Smooth muscle cell (in vitro differentiated cells): ENCODE measurements around the gene VPS33A. TPM values are rescaled to one million over a fixed set of nuclear protein-coding genes. Genes with fewer than 3 reads are reported as not detected.

Source experiments
- DNase-seq: peaks from one replicate; lab custom pipeline; 2025; ENCODE audit not compliant: unreplicated experiment; lab: John Stamatoyannopoulos, UW
- H2AFZ ChIP-seq: fragments of 200-600 bp; sonication (generic); 2 replicates; pipeline ENCODE4 v1.6.0; 2016; ENCODE audit warnings: antibody characterized with exemption, low read depth, mild to moderate bottlenecking
- H3F3A ChIP-seq: fragments of 200-600 bp; sonication (generic); 2 replicates; pipeline ENCODE4 v1.6.0; 2017; ENCODE audit warnings: antibody characterized with exemption, low read depth
- H3K27ac ChIP-seq: fragments of 200-600 bp; sonication (generic); 2 replicates; pipeline ENCODE4 v1.5.1; 2016; ENCODE audit warnings: low read depth, mild to moderate bottlenecking
- H3K27me3 ChIP-seq: fragments of 200-600 bp; sonication (generic); 2 replicates; pipeline ENCODE4 v1.6.1; 2016; ENCODE audit warnings: low read depth, mild to moderate bottlenecking
- H3K36me3 ChIP-seq: fragments of 200-600 bp; sonication (generic); 2 replicates; pipeline ENCODE4 v1.5.1; 2016; ENCODE audit warnings: low read depth
- H3K4me1 ChIP-seq: fragments of 200-600 bp; sonication (generic); 2 replicates; pipeline ENCODE4 v1.5.1; 2016; ENCODE audit warnings: low read depth
- H3K4me2 ChIP-seq: fragments of 200-600 bp; sonication (generic); 2 replicates; pipeline ENCODE4 v1.6.0; 2016; ENCODE audit warnings: mild to moderate bottlenecking
- H3K4me3 ChIP-seq: fragments of 200-600 bp; sonication (generic); 2 replicates; pipeline ENCODE4 v1.5.1; 2016; ENCODE audit warnings: mild to moderate bottlenecking
- H3K79me2 ChIP-seq: fragments of 200-600 bp; sonication (generic); 2 replicates; pipeline ENCODE4 v1.6.0; 2016; ENCODE audit warnings: low read depth, mild to moderate bottlenecking
- H3K9ac ChIP-seq: fragments of 200-600 bp; sonication (generic); 2 replicates; pipeline ENCODE4 v1.6.0; 2016; ENCODE audit warnings: low read depth
- H3K9me3 ChIP-seq: fragments of 200-600 bp; sonication (generic); replicated peaks from 2 replicates; pipeline ENCODE4 v1.5.1; 2016; ENCODE audit warnings: low read depth
- H4K20me1 ChIP-seq: fragments of 200-600 bp; sonication (generic); 2 replicates; pipeline ENCODE4 v1.6.0; 2016; ENCODE audit warnings: low read depth
- CTCF ChIP-seq: fragments of 200-600 bp; sonication (generic); IDR thresholded peaks from 2 replicates; pipeline ENCODE4 v1.5.1; 2017; ENCODE audit warnings: borderline replicate concordance, mild to moderate bottlenecking, antibody characterized with exemption; ENCODE audit not compliant: insufficient read depth, poor library complexity, severe bottlenecking
- WGBS: methylation state at CpG from one replicate; pipeline ENCODE4 v1.1.7; 2016; ENCODE audit warnings: low lambda C conversion rate; 5-methylcytosine and 5-hydroxymethylcytosine counted together
- polyA plus RNA-seq: library from polyadenylated mRNA; unstranded; fragments of >200 nt; fragmentation: Nextera tagmentation; extraction: Ambion mirVana; gene quantifications from 2 replicates; pipeline ENCODE4 v1.2.1, GENCODE V29; 2016
- total RNA-seq: library from RNA; depleted of rRNA; stranded (reverse); fragments of >200 nt; gene quantifications from 2 replicates; pipeline ENCODE4 v1.2.3, GENCODE V29; 2014

Gene VPS33A
- total and polyA plus RNA-seq, 2 experiments from 2014 or later: 16.9 to 23.5 TPM

GRCh38 chr12:122293081-122293480, 26.8 kb upstream of the VPS33A start:
- Histone ChIP-seq H3K36me3 (peaks cover 4% of the 10 kb centered on the region), H2AFZ (no peak overlapping the region), H3K4me1 (no peaks in the 10 kb centered on the region), H4K20me1 (no peaks in the 10 kb centered on the region), H3K79me2 (no peaks in the 10 kb centered on the region), H3K4me2 (no peak overlapping the region), H3F3A (no peaks in the 10 kb centered on the region), H3K27me3 (no peaks in the 10 kb centered on the region), H3K27ac (no peak overlapping the region), H3K9ac (no peak overlapping the region), H3K4me3 (no peak overlapping the region), H3K9me3 (no peaks in the 10 kb centered on the region)
- 95% methylated on average over 3 of the region's 3 CpGs for WGBS
- TF ChIP-seq CTCF: no peak
- DNase-seq: no peak

- Histone ChIP-seq H3K4me3 (no peak overlapping the region), H3K79me2 (no peaks in the 10 kb centered on the region), H3K36me3 (no peaks in the 10 kb centered on the region), H3F3A (no peaks in the 10 kb centered on the region), H3K9me3 (no peaks in the 10 kb centered on the region), H3K9ac (no peak overlapping the region), H3K4me1 (no peaks in the 10 kb centered on the region), H3K27ac (no peak overlapping the region), H3K27me3 (no peaks in the 10 kb centered on the region), H4K20me1 (no peaks in the 10 kb centered on the region), H3K4me2 (no peak overlapping the region), H2AFZ (no peak overlapping the region)
- DNase-seq: no peak
- over 99% methylated on average over 8 of the region's 8 CpGs for WGBS
- TF ChIP-seq CTCF: no peak
Measured at GRCh38 chr12:122291431-122291830, 25.1 kb upstream of the VPS33A start.

- Histone ChIP-seq H3K79me2 (no peaks in the 10 kb centered on the region), H3K27ac (no peak overlapping the region), H3K4me2 (no peak overlapping the region), H2AFZ (no peak overlapping the region), H3K4me3 (no peak overlapping the region), H4K20me1 (peaks cover 3% of the 10 kb centered on the region), H3F3A (peaks cover 4% of the 10 kb centered on the region), H3K9me3 (no peaks in the 10 kb centered on the region), H3K36me3 (no peaks in the 10 kb centered on the region), H3K4me1 (peaks cover 10% of the 10 kb centered on the region), H3K9ac (no peak overlapping the region), H3K27me3 (no peaks in the 10 kb centered on the region)
- 99% methylated on average over 5 of the region's 5 CpGs for WGBS
- TF ChIP-seq CTCF: no peak
- DNase-seq: no peak
Measured at GRCh38 chr12:122283680-122284079, 17.4 kb upstream of the VPS33A start.

GRCh38 chr12:122282061-122282460, 15.8 kb upstream of the VPS33A start:
- H3K4me2 ChIP-seq: peak overlapping the region; percentile 59
- no peaks in the 10 kb centered on the region for H3K27me3 ChIP-seq
- no peak overlapping the region for H2AFZ ChIP-seq
- WGBS: 66% methylated on average over 4 of the region's 4 CpGs
- no peaks in the 10 kb centered on the region for H3K9me3 ChIP-seq
- no peak overlapping the region for H3K4me3 ChIP-seq
- no peaks in the 10 kb centered on the region for H3K79me2 ChIP-seq
- peaks cover 10% of the 10 kb centered on the region for H3K4me1 ChIP-seq
- H3K27ac ChIP-seq: peak overlapping the region; percentile 38
- H4K20me1 ChIP-seq: peaks cover 3% of the 10 kb centered on the region
- TF ChIP-seq CTCF: no peak
- DNase-seq: no peak
- H3F3A ChIP-seq: peaks cover 4% of the 10 kb centered on the region
- H3K9ac ChIP-seq: no peak overlapping the region
- no peaks in the 10 kb centered on the region for H3K36me3 ChIP-seq
